Spleen (tissue), 11 donors: ENCODE data around the gene TMIE. TPM values are rescaled to one million over a fixed set of nuclear protein-coding genes. Genes with fewer than 3 reads are reported as not detected.

ENCODE experiments used
- DNase-seq: peaks from one replicate; pipeline ENCODE4 v3.0.0-alpha.2; 2020
- H3K27ac ChIP-seq, 8 donors: fragments of 200-600 bp; sonication (generic) in 7 of 8; 1 replicate in 4 of 8; 2 replicates in 4 of 8; pipeline versions ENCODE4 v1.5.0 to v1.8.0; 2016 to 2021; ENCODE audit warnings: inconsistent platforms in 4 of 8, mild to moderate bottlenecking in 4 of 8, moderate library complexity in 1 of 8
- H3K27me3 ChIP-seq, 7 donors: fragments of 200-600 bp; sonication (generic) in 6 of 7; replicated peaks in 1 of 7; 1 replicate in 4 of 7; 2 replicates in 3 of 7; pipeline versions ENCODE4 v1.5.0 to v1.8.0; 2016 to 2021; ENCODE audit warnings: inconsistent platforms in 3 of 7, mild to moderate bottlenecking in 1 of 7
- H3K36me3 ChIP-seq, 6 donors: fragments of 200-600 bp; sonication (generic) in 5 of 6; 1 replicate in 4 of 6; 2 replicates in 2 of 6; pipeline versions ENCODE4 v1.5.0 to v1.8.0; 2016 to 2021; ENCODE audit warnings: inconsistent platforms in 2 of 6
- H3K4me1 ChIP-seq, 6 donors: fragments of 200-600 bp; sonication (generic) in 5 of 6; 1 replicate in 3 of 6; 2 replicates in 3 of 6; pipeline versions ENCODE4 v1.5.0 to v1.8.0; 2016 to 2021; ENCODE audit warnings: inconsistent platforms in 3 of 6
- H3K4me3 ChIP-seq, 8 donors: fragments of 200-600 bp; sonication (generic) in 7 of 8; 1 replicate in 4 of 8; 2 replicates in 4 of 8; pipeline versions ENCODE4 v1.5.0 to v1.8.0; 2016 to 2021; ENCODE audit warnings: inconsistent platforms in 4 of 8, mild to moderate bottlenecking in 4 of 8, moderate library complexity in 2 of 8
- H3K9me3 ChIP-seq, 8 donors: fragments of 200-600 bp; sonication (generic) in 7 of 8; 1 replicate in 4 of 8; 2 replicates in 4 of 8; pipeline versions ENCODE4 v1.5.0 to v1.8.0; 2016 to 2021; ENCODE audit warnings: inconsistent platforms in 4 of 8
- POLR2A ChIP-seq, 3 donors: fragments of 450-650 bp; IDR thresholded peaks; one replicate each; pipeline ENCODE4 v1.5.1; 2017; ENCODE audit warnings: antibody characterized with exemption in 3 of 3, mild to moderate bottlenecking in 1 of 3
- POLR2AphosphoS5 ChIP-seq, 3 donors: sonication (generic); formaldehyde crosslinking; IDR thresholded peaks; one replicate each; pipeline ENCODE4 v1.5.1; 2017; ENCODE audit warnings: antibody characterized with exemption in 3 of 3
- WGBS, 5 donors: extraction: QIAGEN DNeasy Blood & Tissue Kit in 3 of 5; methylation state at CpG; one replicate each; pipeline versions ENCODE4 v1.1.5 to v1.1.7; 2013 to 2018; 5-methylcytosine and 5-hydroxymethylcytosine counted together
- intact Hi-C: fragments of 100-400 bp; cut with DNase I; formaldehyde crosslinking; loops from one replicate; pipeline ENCODE4 v1.15.0; 2023; ENCODE audit warnings: low total_unique reads
- polyA plus RNA-seq, 3 donors: library from polyadenylated mRNA; stranded (reverse); fragments of 200-250 nt; gene quantifications; one replicate each; pipeline ENCODE4 v1.2.1, GENCODE V29; 2013
- total RNA-seq, 7 donors: library from RNA; depleted of rRNA in 3 of 7; stranded (reverse); fragments of >200 nt in 3 of 7; fragmentation: NEBNext Ultra II Directional in 4 of 7; extraction: Animal tissue kit (Norgen Biotek cat#: 25700) in 4 of 7; gene quantifications; one replicate each; pipeline versions ENCODE4 v1.1.0 to v1.2.1, GENCODE V29; 2016 to 2021
- TF ChIP-seq, protein P1 (sequence below), 11 experiments: fragments of 200-600 bp in 7 of 11; fragments of 450-650 bp in 4 of 11; sonication (generic) in 4 of 11; IDR thresholded peaks in 8 of 11; conservative IDR thresholded peaks in 3 of 11; 1 replicate in 7 of 11; 2 replicates in 4 of 11; pipeline versions ENCODE4 v1.4.0 to v1.8.0; 2016 to 2021; ENCODE audit warnings: antibody characterized with exemption in 11 of 11, inconsistent platforms in 4 of 11, mild to moderate bottlenecking in 1 of 11
- donor health status: healthy with polysubstance abuse.
- donor health status: DM: no; HTN: no; CAD: no; lungs with moderate emphysema.
- donor health status: DM: no; HTN: no; CAD: no.
- donor health status: Bipolar disorder and iron deficiency.
- donor health status: healthy.
- donor health status: DM: no; HTN: no; CAD: no.
- donor health status: DM: yes; HTN: yes; CAD: no.

The TMIE gene
- total and polyA plus RNA-seq, 10 donors: 0.23 to 1.6 (median 0.67) TPM; not detected in 2

DNA sequence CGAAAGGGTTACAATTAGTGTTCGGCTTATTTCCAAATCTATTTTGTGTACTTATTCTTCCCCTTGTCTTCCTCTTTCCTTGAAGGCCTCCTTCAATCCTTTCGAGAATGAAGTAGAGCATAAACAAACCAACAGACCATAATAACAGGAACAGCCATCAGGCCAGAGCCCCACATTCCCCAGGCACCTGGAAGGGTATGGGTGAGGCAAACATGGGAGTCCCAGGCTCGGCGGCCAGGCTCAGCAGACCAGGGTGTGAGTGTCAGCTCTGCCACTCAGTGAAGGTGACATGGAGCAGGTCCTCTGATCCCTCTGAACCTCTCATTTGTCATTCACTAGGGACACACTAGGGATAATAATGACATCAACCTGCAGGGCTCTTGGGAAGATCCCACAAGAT lies 21.5 kb upstream of the TMIE start:
- H3K4me1 ChIP-seq: peaks cover 0 to 15% (median 0%) of the 10 kb centered on the region in 6 donors
- intact Hi-C loops: no loop called here
- no peak overlapping the region for H3K4me3 ChIP-seq
- H3K27ac ChIP-seq: no peak overlapping the region
- H3K9me3 ChIP-seq: no peaks in the 10 kb centered on the region
- WGBS, 5 donors: 87 to 96% (median 91%) methylated on average over 5 of the region's 5 CpGs
- H3K36me3 ChIP-seq: peaks cover 0 to 59% (median 0%) of the 10 kb centered on the region in 6 donors
- no peak for DNase-seq
- TF ChIP-seq POLR2AphosphoS5 (IDR thresholded peaks at IDR 0.05) (no peak), POLR2A (IDR thresholded peaks at IDR 0.05) (no peak)
- TF ChIP-seq, protein P1, sequence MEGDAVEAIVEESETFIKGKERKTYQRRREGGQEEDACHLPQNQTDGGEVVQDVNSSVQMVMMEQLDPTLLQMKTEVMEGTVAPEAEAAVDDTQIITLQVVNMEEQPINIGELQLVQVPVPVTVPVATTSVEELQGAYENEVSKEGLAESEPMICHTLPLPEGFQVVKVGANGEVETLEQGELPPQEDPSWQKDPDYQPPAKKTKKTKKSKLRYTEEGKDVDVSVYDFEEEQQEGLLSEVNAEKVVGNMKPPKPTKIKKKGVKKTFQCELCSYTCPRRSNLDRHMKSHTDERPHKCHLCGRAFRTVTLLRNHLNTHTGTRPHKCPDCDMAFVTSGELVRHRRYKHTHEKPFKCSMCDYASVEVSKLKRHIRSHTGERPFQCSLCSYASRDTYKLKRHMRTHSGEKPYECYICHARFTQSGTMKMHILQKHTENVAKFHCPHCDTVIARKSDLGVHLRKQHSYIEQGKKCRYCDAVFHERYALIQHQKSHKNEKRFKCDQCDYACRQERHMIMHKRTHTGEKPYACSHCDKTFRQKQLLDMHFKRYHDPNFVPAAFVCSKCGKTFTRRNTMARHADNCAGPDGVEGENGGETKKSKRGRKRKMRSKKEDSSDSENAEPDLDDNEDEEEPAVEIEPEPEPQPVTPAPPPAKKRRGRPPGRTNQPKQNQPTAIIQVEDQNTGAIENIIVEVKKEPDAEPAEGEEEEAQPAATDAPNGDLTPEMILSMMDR (IDR thresholded peaks at IDR 0.05 in 8 of 11, conservative IDR thresholded peaks at IDR 0.05 in 3 of 11): no peak
- H3K27me3 ChIP-seq: no peaks in the 10 kb centered on the region

DNA sequence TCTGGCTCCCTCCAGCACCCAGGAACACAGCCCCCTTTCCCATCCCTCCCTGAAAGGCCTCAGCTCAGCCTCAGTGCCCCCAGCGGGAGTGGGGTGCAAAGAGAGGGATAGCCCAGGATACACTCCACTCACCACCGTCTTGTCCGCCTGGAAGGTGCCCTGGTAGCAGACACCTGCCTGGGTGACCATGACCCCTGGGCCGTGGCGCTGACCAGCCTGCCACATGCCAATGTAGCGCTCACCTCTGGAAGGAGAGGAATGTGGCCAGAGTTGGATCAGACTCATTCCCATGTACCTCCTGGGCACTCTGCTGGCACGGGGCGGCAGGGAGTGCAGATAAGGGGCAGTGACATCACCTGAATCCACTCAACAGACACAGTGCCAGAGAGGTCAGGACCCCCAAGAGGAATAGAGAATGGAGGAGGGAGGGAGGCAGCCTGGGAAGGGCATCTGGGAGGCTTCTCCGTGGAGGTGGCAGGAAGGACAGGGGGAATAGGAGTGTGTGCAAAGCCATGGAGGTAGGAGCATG lies 20.8 kb upstream of the TMIE start:
- intact Hi-C loops: no loop called here

DNA sequence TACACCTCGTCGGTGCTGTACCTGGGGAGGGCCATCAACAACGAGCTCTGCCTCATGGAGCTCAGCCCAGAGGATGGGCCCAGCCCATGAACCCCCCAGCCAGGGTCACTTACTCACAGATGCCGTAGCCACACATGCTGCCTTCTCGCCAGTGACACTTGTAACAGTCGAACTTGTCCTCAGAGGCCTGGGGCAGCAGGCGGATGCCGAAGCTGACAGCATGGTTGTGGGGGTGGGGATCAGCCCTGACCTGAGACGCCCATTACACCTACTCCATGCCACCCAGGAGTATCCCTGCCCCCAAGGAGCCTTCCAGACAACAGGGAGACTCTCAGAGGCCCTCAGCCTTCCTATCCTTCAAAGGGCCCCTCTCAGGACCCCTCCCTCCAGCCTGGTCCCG lies 19.8 kb upstream of the TMIE start:
- DNase-seq: no peak
- Histone ChIP-seq H3K4me3 (no peak overlapping the region), H3K4me1 (peaks cover 0 to 5% (median 0%) of the 10 kb centered on the region in 6 donors), H3K9me3 (no peaks in the 10 kb centered on the region), H3K27me3 (no peaks in the 10 kb centered on the region), H3K27ac (no peak overlapping the region), H3K36me3 (peaks cover 0 to 61% (median 0%) of the 10 kb centered on the region in 6 donors)
- intact Hi-C loops: no loop called here
- TF ChIP-seq, protein P1 (IDR thresholded peaks at IDR 0.05 in 8 of 11, conservative IDR thresholded peaks at IDR 0.05 in 3 of 11): no peak
- no peak for TF ChIP-seq POLR2AphosphoS5 (IDR thresholded peaks at IDR 0.05)
- TF ChIP-seq POLR2A (IDR thresholded peaks at IDR 0.05): no peak
- WGBS, 5 donors: 78 to 90% (median 89%) methylated on average over 9 to 10 of the region's 10 CpGs

More for the DNA sequence above, 20.8 kb upstream of the TMIE start:
- Histone ChIP-seq H3K36me3 (peaks cover 0 to 60% (median 0%) of the 10 kb centered on the region in 6 donors), H3K27me3 (no peaks in the 10 kb centered on the region), H3K27ac (no peak overlapping the region), H3K4me1 (peaks cover 0 to 15% (median 0%) of the 10 kb centered on the region in 6 donors), H3K9me3 (no peaks in the 10 kb centered on the region), H3K4me3 (no peak overlapping the region)
- TF ChIP-seq, protein P1 (IDR thresholded peaks at IDR 0.05 in 8 of 11, conservative IDR thresholded peaks at IDR 0.05 in 3 of 11): no peak
- TF ChIP-seq POLR2A (IDR thresholded peaks at IDR 0.05) (no peak), POLR2AphosphoS5 (IDR thresholded peaks at IDR 0.05) (no peak)
- DNase-seq: no peak
- WGBS, 5 donors: 86 to 97% (median 90%) methylated on average over 6 to 9 of the region's 9 CpGs

DNA sequence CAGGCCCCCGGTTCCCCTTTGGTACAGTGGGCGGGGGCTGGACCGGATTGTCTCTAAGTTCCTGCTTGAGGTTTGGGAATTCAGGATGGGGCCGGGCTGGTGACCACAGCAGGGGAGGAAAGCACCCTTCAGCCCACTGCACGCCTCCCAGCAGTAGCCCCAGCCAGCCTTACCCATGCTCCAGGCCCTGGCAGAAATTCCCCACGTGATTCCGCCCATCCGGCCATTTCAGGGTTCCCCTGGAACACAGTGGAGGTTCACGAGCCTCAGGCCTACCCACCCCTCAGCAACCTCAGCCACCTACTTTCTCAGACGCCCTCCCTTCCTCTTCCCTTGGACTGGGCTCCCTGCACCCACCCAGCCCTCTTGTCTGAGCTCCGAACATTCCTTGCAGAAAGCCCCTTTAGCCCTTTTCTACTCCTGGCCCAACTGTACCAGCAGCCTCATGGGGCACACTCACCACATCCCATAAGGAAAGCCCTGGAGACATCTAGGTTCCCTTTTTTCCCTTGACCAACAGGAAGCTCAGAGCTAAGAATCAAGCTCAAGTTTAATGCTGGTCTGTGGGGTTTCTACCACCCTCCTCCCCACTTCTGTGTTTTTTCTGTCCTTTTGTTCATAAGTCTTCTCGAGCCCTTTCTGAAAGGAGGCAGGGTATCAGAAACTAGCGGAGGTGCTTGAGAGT lies 19.2 kb upstream of the TMIE start:
- Histone ChIP-seq H3K4me1 (no peaks in the 10 kb centered on the region), H3K9me3 (no peaks in the 10 kb centered on the region), H3K27me3 (no peaks in the 10 kb centered on the region), H3K4me3 (no peak overlapping the region), H3K27ac (no peak overlapping the region), H3K36me3 (peaks cover 0 to 65% (median 0%) of the 10 kb centered on the region in 6 donors)
- WGBS, 5 donors: 61 to 75% (median 70%) methylated on average over 12 to 13 of the region's 13 CpGs
- no peak for DNase-seq
- intact Hi-C loops: no loop called here
- TF ChIP-seq POLR2A (IDR thresholded peaks at IDR 0.05) (no peak), POLR2AphosphoS5 (IDR thresholded peaks at IDR 0.05) (no peak)
- TF ChIP-seq, protein P1 (IDR thresholded peaks at IDR 0.05 in 8 of 11, conservative IDR thresholded peaks at IDR 0.05 in 3 of 11): no peak
